GM23338 (cell line): Measurements from ENCODE around the gene SCAPER.

Experiments
- CTCF ChIP-seq, 2 experiments: fragments of 200-600 bp in 1 of 2; sonication (generic) in 1 of 2; conservative IDR thresholded peaks; 2 replicates each; pipeline versions ENCODE4 v1.5.1 to v1.6.1; 2016 to 2017; ENCODE audit warnings: antibody characterized with exemption in 2 of 2, low read depth in 2 of 2, mild to moderate bottlenecking in 2 of 2, moderate library complexity in 1 of 2
- ETS1 ChIP-seq: IDR thresholded peaks from 2 replicates; pipeline ENCODE4 v1.6.1; 2016; ENCODE audit warnings: antibody characterized with exemption
- EZH2 ChIP-seq: fragments of 200-600 bp; sonication (generic); IDR thresholded peaks from one replicate; pipeline ENCODE4 v1.8.0; 2017; ENCODE audit warnings: antibody characterized with exemption, mild to moderate bottlenecking, low read depth; ENCODE audit not compliant: unreplicated experiment
- NANOG ChIP-seq: IDR thresholded peaks from 2 replicates; pipeline ENCODE4 v1.6.1; 2016; ENCODE audit warnings: antibody characterized with exemption, borderline replicate concordance
- POLR2AphosphoS5 ChIP-seq: IDR thresholded peaks from 2 replicates; pipeline ENCODE4 v1.6.1; 2016; ENCODE audit warnings: antibody characterized with exemption, low read depth
- REST ChIP-seq: IDR thresholded peaks from one replicate; pipeline ENCODE4 v1.6.1; 2018; ENCODE audit warnings: antibody characterized with exemption; ENCODE audit not compliant: unreplicated experiment
- STAT1 ChIP-seq: IDR thresholded peaks from one replicate; pipeline ENCODE4 v1.6.1; 2016; ENCODE audit warnings: antibody characterized with exemption; ENCODE audit not compliant: unreplicated experiment
- ZNF114 ChIP-seq: fragments of 250-450 bp; sonication (Bioruptor Pico); IDR thresholded peaks from 2 replicates; pipeline ENCODE4 v1.5.0; 2020; ENCODE audit warnings: mild to moderate bottlenecking, moderate library complexity

- no peak for TF ChIP-seq CTCF (conservative IDR thresholded peaks at IDR 0.05; ENCODE audit: low read depth in 2 of 2)
- peak; percentile 12 for TF ChIP-seq EZH2
- no peak for TF ChIP-seq REST
- TF ChIP-seq NANOG: no peak
- TF ChIP-seq POLR2AphosphoS5: no peak
- no peak for TF ChIP-seq ETS1
- TF ChIP-seq STAT1: no peak
- TF ChIP-seq ZNF114 (CRISPR knock-in tag): no peak
Observed at GRCh38 chr15:76337696-76338485, 567.2 kb downstream of the SCAPER start.
